NT2/D1 (cell line): ENCODE results near the gene EXOC3L4.

Source experiments
- SUZ12 ChIP-seq: IDR thresholded peaks from 2 replicates; pipeline ENCODE4 v1.6.1; 2011; ENCODE audit not compliant: insufficient read length, insufficient read depth; ENCODE audit errors: extremely low read depth
- YY1 ChIP-seq: IDR thresholded peaks from 2 replicates; pipeline ENCODE4 v1.6.1; 2011; ENCODE audit not compliant: insufficient read length, insufficient read depth
- ZNF274 ChIP-seq: IDR thresholded peaks from 2 replicates; pipeline ENCODE4 v1.6.1; 2011; ENCODE audit warnings: mild to moderate bottlenecking, low read depth, low read length

DNA sequence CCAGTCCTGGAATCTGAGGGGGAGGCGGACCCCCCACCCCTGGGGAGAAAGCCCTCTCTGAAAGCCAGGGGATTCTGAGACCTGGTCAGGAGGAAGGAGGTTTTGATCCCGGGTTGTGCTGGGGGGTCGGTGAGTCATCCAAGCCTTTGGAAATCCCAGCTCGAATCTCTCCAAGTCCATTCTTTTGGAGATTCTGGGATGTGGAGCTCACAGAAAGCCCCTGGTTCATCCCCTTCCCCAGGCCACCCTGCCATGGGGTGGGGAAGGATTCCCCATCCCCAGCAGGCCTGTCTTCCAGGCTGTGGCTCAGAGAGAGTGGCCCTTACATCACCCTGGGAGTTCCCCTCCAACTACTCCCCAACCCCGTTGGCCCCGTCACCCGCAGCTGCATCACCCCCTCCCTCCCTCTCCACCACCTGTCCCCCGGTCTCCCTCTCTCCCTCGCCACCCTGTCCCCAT is 14.3 kb downstream of the EXOC3L4 start:
- TF ChIP-seq YY1 (no peak), SUZ12 (no peak), ZNF274 (no peak)
